Activated T-helper 1 cell treated with Interleukin-2 at 50 U/mL for 16 hours (primary cell): ENCODE measurements around the gene ITPR3.

Experiments used
- DNase-seq: peaks from one replicate; pipeline ENCODE4 v3.0.0-alpha.2; 2020; ENCODE audit warnings: low read depth

Gene ITPR3

GRCh38 chr6:33670086-33670660 lies 49.1 kb downstream of the ITPR3 start:
- no peak for DNase-seq

- DNase-seq = no peak
Observed at GRCh38 chr6:33670971-33671743, 50.0 kb downstream of the ITPR3 start.

GRCh38 chr6:33671744-33672072 lies 50.6 kb downstream of the ITPR3 start:
- no peak for DNase-seq

GRCh38 chr6:33672808-33673207 lies 51.7 kb downstream of the ITPR3 start:
- no peak for DNase-seq

- DNase-seq = no peak
Observed at GRCh38 chr6:33673851-33674250, 52.7 kb downstream of the ITPR3 start.

GRCh38 chr6:33675968-33676367 lies 54.8 kb downstream of the ITPR3 start:
- no peak for DNase-seq

- no peak for DNase-seq
Observed at GRCh38 chr6:33676416-33677142, 55.5 kb downstream of the ITPR3 start.

- no peak for DNase-seq
Observed at GRCh38 chr6:33677143-33677660, 56.1 kb downstream of the ITPR3 start.

- DNase-seq = no peak
Observed at GRCh38 chr6:33677689-33678088, 56.6 kb downstream of the ITPR3 start.

- DNase-seq = no peak
Observed at GRCh38 chr6:33678233-33678931, 57.3 kb downstream of the ITPR3 start.

- no peak for DNase-seq
Observed at GRCh38 chr6:33678932-33679490, 57.9 kb downstream of the ITPR3 start.

GRCh38 chr6:33679761-33680160 lies 58.6 kb downstream of the ITPR3 start:
- DNase-seq = no peak

- DNase-seq = no peak
Observed at GRCh38 chr6:33682341-33682740, 61.2 kb downstream of the ITPR3 start.

- DNase-seq = no peak
Observed at GRCh38 chr6:33683051-33683571, 62.0 kb downstream of the ITPR3 start.

- no peak for DNase-seq
Observed at GRCh38 chr6:33683576-33684427, 62.7 kb downstream of the ITPR3 start.

GRCh38 chr6:33684428-33684896 lies 63.3 kb downstream of the ITPR3 start:
- DNase-seq = no peak

- DNase-seq = no peak
Observed at GRCh38 chr6:33684983-33685382, 63.9 kb downstream of the ITPR3 start.

GRCh38 chr6:33685411-33686224 lies 64.5 kb downstream of the ITPR3 start:
- no peak for DNase-seq

GRCh38 chr6:33686225-33686924 lies 65.3 kb downstream of the ITPR3 start:
- no peak for DNase-seq
